Lower leg skin (tissue), 4 donors: Measurements from ENCODE around the gene YOD1. TPM values are rescaled to one million over a fixed set of nuclear protein-coding genes. Genes with fewer than 3 reads are reported as not detected.

Experiments used
- DNase-seq, 2 donors: peaks; one replicate each; pipeline ENCODE4 v3.0.0-alpha.2; 2019; ENCODE audit warnings: low spot score in 2 of 2
- H3K4me3 ChIP-seq: fragments of 200-600 bp; sonication (generic); 2 replicates; pipeline ENCODE4 v1.5.1; 2017; ENCODE audit warnings: mild to moderate bottlenecking, low read depth; ENCODE audit not compliant: poor library complexity, severe bottlenecking
- CTCF ChIP-seq, 3 donors: fragments of 450-650 bp; IDR thresholded peaks; one replicate each; pipeline ENCODE4 v1.5.1; 2016; ENCODE audit warnings: antibody characterized with exemption in 3 of 3, mild to moderate bottlenecking in 3 of 3, moderate library complexity in 2 of 3
- POLR2A ChIP-seq, 2 donors: fragments of 450-650 bp; IDR thresholded peaks; one replicate each; pipeline ENCODE4 v1.6.1; 2016 to 2017; ENCODE audit warnings: antibody characterized with exemption in 2 of 2, mild to moderate bottlenecking in 1 of 2, moderate library complexity in 1 of 2
- WGBS, 2 donors: methylation state at CpG; one replicate each; pipeline ENCODE4 v1.1.5; 2018; 5-methylcytosine and 5-hydroxymethylcytosine counted together
- intact Hi-C: fragments of 100-400 bp; cut with DNase I; formaldehyde crosslinking; loops from one replicate; pipeline ENCODE4 v1.15.0; 2023; ENCODE audit warnings: low total_unique reads
- total RNA-seq, 4 donors: library from RNA; depleted of rRNA; stranded (reverse); fragments of >200 nt; gene quantifications; one replicate each; pipeline ENCODE4 v1.1.0, GENCODE V29; 2016

The YOD1 gene
- total RNA-seq, 4 donors from 2014 or later = 47.5 to 91.8 (median 65.5) TPM

GRCh38 chr1:207010726-207011125 lies 40.3 kb downstream of the YOD1 start:
- H3K4me3 ChIP-seq = no peak overlapping the region
- no peak for DNase-seq
- TF ChIP-seq CTCF (IDR thresholded peaks at IDR 0.05) (no peak), POLR2A (IDR thresholded peaks at IDR 0.05) (no peak)
- intact Hi-C loops = no loop called here
- 86 to 96% methylated on average over 2 of the region's 2 CpGs for WGBS, 2 donors

- no peak for DNase-seq
- intact Hi-C loops = no loop called here
- no peak for TF ChIP-seq POLR2A (IDR thresholded peaks at IDR 0.05)
- TF ChIP-seq CTCF (IDR thresholded peaks at IDR 0.05) = no peak
- 77 to 90% methylated on average over 7 of the region's 7 CpGs for WGBS, 2 donors
- no peak overlapping the region for H3K4me3 ChIP-seq
Measured at GRCh38 chr1:207009945-207010344, 41.1 kb downstream of the YOD1 start.

GRCh38 chr1:207009182-207009850 lies 41.7 kb downstream of the YOD1 start:
- DNase-seq = no peak
- H3K4me3 ChIP-seq = no peak overlapping the region
- no peak for TF ChIP-seq CTCF (IDR thresholded peaks at IDR 0.05)
- no peak for TF ChIP-seq POLR2A (IDR thresholded peaks at IDR 0.05)
- intact Hi-C loops = no loop called here
- 89 to 94% methylated on average over 10 of the region's 10 CpGs for WGBS, 2 donors

GRCh38 chr1:207007352-207008033 lies 43.5 kb downstream of the YOD1 start:
- no peak for DNase-seq
- TF ChIP-seq CTCF (IDR thresholded peaks at IDR 0.05) (no peak), POLR2A (IDR thresholded peaks at IDR 0.05) (no peak)
- 65 to 76% methylated on average over 5 of the region's 5 CpGs for WGBS, 2 donors
- intact Hi-C loops = no loop called here
- H3K4me3 ChIP-seq = no peak overlapping the region

GRCh38 chr1:207006914-207007313 lies 44.1 kb downstream of the YOD1 start:
- no peak overlapping the region for H3K4me3 ChIP-seq
- no peak for DNase-seq
- TF ChIP-seq POLR2A (IDR thresholded peaks at IDR 0.05) (no peak), CTCF (IDR thresholded peaks at IDR 0.05) (no peak)
- intact Hi-C loops = no loop called here
- 62 to 64% methylated on average over 3 of the region's 3 CpGs for WGBS, 2 donors
